ENCODE measurements around the gene RHBG. TPM values are rescaled to one million over a fixed set of nuclear protein-coding genes. Genes with fewer than 3 reads are reported as not detected.

The RHBG gene
- total and polyA plus RNA-seq, 2 donors (not counting 1 experiment from before 2014, with no cell fraction given), result not detected

- Histone ChIP-seq H3K4me1 (ENCODE audit: control insufficient read depth in 2 of 2, insufficient read depth in 2 of 2, low read length in 2 of 2) (peaks cover 6 to 9% of the 10 kb centered on the region in 2 donors), H3K79me2 (ENCODE audit: control insufficient read depth, insufficient read depth, low read length) (no peaks in the 10 kb centered on the region), H3K9me3 (ENCODE audit: control extremely low read depth in 1 of 3, control insufficient read depth in 2 of 3, insufficient read depth in 1 of 3, low read length in 2 of 3) (no peaks in the 10 kb centered on the region), H3K4me2 (replicated peaks; ENCODE audit: low read depth, low read length, poor library complexity, severe bottlenecking) (peak overlapping the region; percentile 63), H3K9ac (ENCODE audit: low read length) (no peak overlapping the region), H2AFZ (ENCODE audit: insufficient read depth, low read depth, low read length, poor library complexity, severe bottlenecking) (peak overlapping the region; percentile 25), H3K4me3 (ENCODE audit: control extremely low read depth in 1 of 5, extremely low read depth in 1 of 5, insufficient read depth in 1 of 5, low read depth in 2 of 5, low read length in 4 of 5) (no peak overlapping the region), H3K27me3 (replicated peaks in 1 of 4; ENCODE audit: control extremely low read depth in 1 of 4, control insufficient read depth in 3 of 4, insufficient read depth in 4 of 4, low read length in 3 of 4) (peaks cover 0 to 25% (median 11%) of the 10 kb centered on the region in 4 experiments), H3K27ac (ENCODE audit: low read length in 2 of 2) (no peak overlapping the region), H3K36me3 (replicated peaks in 1 of 2; ENCODE audit: control extremely low read depth in 1 of 2, control insufficient read depth in 1 of 2, extremely low read depth in 1 of 2, insufficient read depth in 2 of 2, low read length in 1 of 2) (no peaks in the 10 kb centered on the region), H4K20me1 (ENCODE audit: control insufficient read depth, insufficient read depth, low read length, poor library complexity, severe bottlenecking) (no peaks in the 10 kb centered on the region)
- H3K4me3 Mint-ChIP-seq, result no peak overlapping the region
- peaks cover 6% of the 10 kb centered on the region for H3K4me1 Mint-ChIP-seq
- CTCF ChIA-PET, result interaction anchor here (0.7 to 1.6 kb wide), 3 partner anchors 14 to 90 kb away, joined by 3 to 5 read pairs (median 3); no protein-coding TSS in a partner anchor
- no peak for TF ChIP-seq CTCF (IDR thresholded peaks at IDR 0.05)
- no peak for TF ChIP-seq EZH2 (IDR thresholded peaks at IDR 0.05; ENCODE audit: borderline replicate concordance, insufficient read depth, low read depth, low read length, poor library complexity, severe bottlenecking)
- no peaks in the 10 kb centered on the region for H3K9me3 Mint-ChIP-seq (ENCODE audit: insufficient read depth)
- WGBS (ENCODE audit: insufficient coverage), result 68% methylated on average over 2 of the region's 6 CpGs
- peaks cover 35% of the 10 kb centered on the region for H3K27me3 Mint-ChIP-seq
- POLR2A ChIA-PET, result no interaction called here
- intact Hi-C loops (cut with micrococcal nuclease), result no loop called here
- ATAC-seq (ENCODE audit: low read depth), result no peak
- no peak overlapping the region for H3K27ac Mint-ChIP-seq
- DNase-seq, result no peak
These were observed 12.6 kb upstream of the RHBG start for GRCh38 chr1:156356262-156356874.

- 14% methylated on average over 17 of the region's 22 CpGs for WGBS (ENCODE audit: insufficient coverage)
- H3K4me3 ChIP-seq (ENCODE audit: control extremely low read depth in 1 of 5, extremely low read depth in 1 of 5, insufficient read depth in 1 of 5, low read depth in 2 of 5, low read length in 4 of 5), result no peak overlapping the region
- Mint-ChIP-seq H3K27me3 (peaks cover 35% of the 10 kb centered on the region), H3K27ac (no peak overlapping the region), H3K4me1 (peaks cover 6% of the 10 kb centered on the region), H3K4me3 (peak overlapping the region; percentile 33), H3K9me3 (ENCODE audit: insufficient read depth) (no peaks in the 10 kb centered on the region)
- H2AFZ ChIP-seq (ENCODE audit: insufficient read depth, low read depth, low read length, poor library complexity, severe bottlenecking), result peak overlapping the region; percentile 25
- ATAC-seq (ENCODE audit: low read depth) (peak; percentile 100), DNase-seq (peak; percentile 72)
- H3K9ac ChIP-seq (ENCODE audit: low read length), result no peak overlapping the region
- H3K4me1 ChIP-seq (ENCODE audit: control insufficient read depth in 2 of 2, insufficient read depth in 2 of 2, low read length in 2 of 2), result peaks cover 6 to 9% of the 10 kb centered on the region in 2 donors
- CTCF ChIA-PET, result interaction anchor here (1.0 to 1.6 kb wide), 2 partner anchors 15 to 89 kb away, joined by 3 to 5 read pairs; no protein-coding TSS in a partner anchor
- TF ChIP-seq CTCF (IDR thresholded peaks at IDR 0.05) (peak; percentile 99), EZH2 (IDR thresholded peaks at IDR 0.05; ENCODE audit: borderline replicate concordance, insufficient read depth, low read depth, low read length, poor library complexity, severe bottlenecking) (no peak)
- intact Hi-C loops (cut with micrococcal nuclease), result loop anchor here (1.0 kb wide), 1 partner anchor 88 kb away; no protein-coding TSS in a partner anchor
- peaks cover 0 to 25% (median 11%) of the 10 kb centered on the region in 4 experiments for H3K27me3 ChIP-seq (replicated peaks in 1 of 4; ENCODE audit: control extremely low read depth in 1 of 4, control insufficient read depth in 3 of 4, insufficient read depth in 4 of 4, low read length in 3 of 4)
- H3K4me2 ChIP-seq (replicated peaks; ENCODE audit: low read depth, low read length, poor library complexity, severe bottlenecking), result peak overlapping the region; percentile 63
- H3K36me3 ChIP-seq (replicated peaks in 1 of 2; ENCODE audit: control extremely low read depth in 1 of 2, control insufficient read depth in 1 of 2, extremely low read depth in 1 of 2, insufficient read depth in 2 of 2, low read length in 1 of 2), result no peaks in the 10 kb centered on the region
- H3K9me3 ChIP-seq (ENCODE audit: control extremely low read depth in 1 of 3, control insufficient read depth in 2 of 3, insufficient read depth in 1 of 3, low read length in 2 of 3), result no peaks in the 10 kb centered on the region
- H3K79me2 ChIP-seq (ENCODE audit: control insufficient read depth, insufficient read depth, low read length), result no peaks in the 10 kb centered on the region
- POLR2A ChIA-PET, result no interaction called here
- no peak overlapping the region for H3K27ac ChIP-seq (ENCODE audit: low read length in 2 of 2)
- no peaks in the 10 kb centered on the region for H4K20me1 ChIP-seq (ENCODE audit: control insufficient read depth, insufficient read depth, low read length, poor library complexity, severe bottlenecking)
These were observed 12.0 kb upstream of the RHBG start for GRCh38 chr1:156356875-156357534.

All from B cell (primary cell).